Sigmoid colon (tissue), 4 donors: ENCODE results near the gene MAST2.

Experiments
- CTCF ChIP-seq, 4 experiments: fragments of 450-650 bp in 3 of 4; fragments of 200-600 bp in 1 of 4; IDR thresholded peaks; one replicate each; pipeline ENCODE4 v1.5.1; 2016 to 2019; ENCODE audit warnings: antibody characterized with exemption in 4 of 4, mild to moderate bottlenecking in 3 of 4, moderate library complexity in 2 of 4
- EP300 ChIP-seq, 4 donors: sonication (generic); formaldehyde crosslinking; IDR thresholded peaks; one replicate each; pipeline ENCODE4 v1.6.1; 2017; ENCODE audit warnings: antibody characterized with exemption in 4 of 4
- POLR2AphosphoS5 ChIP-seq, 4 donors: sonication (generic); formaldehyde crosslinking; IDR thresholded peaks; one replicate each; pipeline ENCODE4 v1.6.1; 2017; ENCODE audit warnings: antibody characterized with exemption in 4 of 4

GRCh38 chr1:45913731-45914501 is 110.5 kb downstream of the MAST2 start:
- TF ChIP-seq CTCF (IDR thresholded peaks at IDR 0.05) (no peak), EP300 (IDR thresholded peaks at IDR 0.05) (no peak), POLR2AphosphoS5 (IDR thresholded peaks at IDR 0.05) (no peak)
